ENCODE measurements around the gene SLC29A4. TPM values are rescaled to one million over a fixed set of nuclear protein-coding genes. Genes with fewer than 3 reads are reported as not detected.

Gene SLC29A4
- total and polyA plus RNA-seq, 4 donors, result 1.7 to 13.9 (median 3.9) TPM

GRCh38 chr7:5289355-5289754, 6.6 kb downstream of the SLC29A4 start:
- no peaks in the 10 kb centered on the region for H3K36me3 ChIP-seq (ENCODE audit: control insufficient read depth in 4 of 4, insufficient read depth in 3 of 4, low read depth in 1 of 4, low read length in 3 of 4)
- H3K4me3 ChIP-seq (ENCODE audit: low read depth in 1 of 3, low read length in 3 of 3), result no peak overlapping the region
- H3K27ac ChIP-seq (ENCODE audit: low read depth in 1 of 2, low read length in 2 of 2), result no peak overlapping the region
- H3K9ac ChIP-seq (ENCODE audit: low read depth in 1 of 2, low read length in 2 of 2), result no peak overlapping the region
- whole genome bisulfite sequencing, result 90% methylated on average over 7 of the region's 7 CpGs
- H3K27me3 ChIP-seq (ENCODE audit: control insufficient read depth in 4 of 4, insufficient read depth in 4 of 4, low read length in 3 of 4), result no peaks in the 10 kb centered on the region
- H3K4me1 ChIP-seq (ENCODE audit: control insufficient read depth in 4 of 4, insufficient read depth in 4 of 4, low read length in 3 of 4), result peaks cover 4 to 6% (median 6%) of the 10 kb centered on the region in 4 donors
- H3K9me3 ChIP-seq (ENCODE audit: control insufficient read depth in 4 of 4, low read length in 3 of 4), result no peaks in the 10 kb centered on the region
- no peak for DNase-seq (ENCODE audit: low spot score)
- TF ChIP-seq EGR1 (IDR thresholded peaks at IDR 0.05; ENCODE audit: low read depth in 2 of 2), result no peak
- no peak for TF ChIP-seq JUND (IDR thresholded peaks at IDR 0.05)
- TF ChIP-seq ZBTB33 (IDR thresholded peaks at IDR 0.05), result no peak
- no peak for TF ChIP-seq CTCF (IDR thresholded peaks at IDR 0.05; ENCODE audit: low read depth, low read length, missing input control)
- no peak for TF ChIP-seq RAD21 (IDR thresholded peaks at IDR 0.05)
- no peak for TF ChIP-seq ATF3 (IDR thresholded peaks at IDR 0.05)
- TF ChIP-seq REST (IDR thresholded peaks at IDR 0.05), result no peak
- TF ChIP-seq FOXA1 (IDR thresholded peaks at IDR 0.05), result no peak
- no peak for TF ChIP-seq TAF1 (conservative IDR thresholded peaks at IDR 0.05)
- TF ChIP-seq MAX (IDR thresholded peaks at IDR 0.05), result no peak

- DNase-seq (ENCODE audit: low spot score), result no peak
- no peaks in the 10 kb centered on the region for H3K27me3 ChIP-seq (ENCODE audit: control insufficient read depth in 4 of 4, insufficient read depth in 4 of 4, low read length in 3 of 4)
- no peaks in the 10 kb centered on the region for H3K36me3 ChIP-seq (ENCODE audit: control insufficient read depth in 4 of 4, insufficient read depth in 3 of 4, low read depth in 1 of 4, low read length in 3 of 4)
- H3K9me3 ChIP-seq (ENCODE audit: control insufficient read depth in 4 of 4, low read length in 3 of 4), result no peaks in the 10 kb centered on the region
- no peaks in the 10 kb centered on the region for H3K4me1 ChIP-seq (ENCODE audit: control insufficient read depth in 4 of 4, insufficient read depth in 4 of 4, low read length in 3 of 4)
- no peak overlapping the region for H3K9ac ChIP-seq (ENCODE audit: low read depth in 1 of 2, low read length in 2 of 2)
- WGBS, result 90% methylated on average over 8 of the region's 8 CpGs
- no peak overlapping the region for H3K4me3 ChIP-seq (ENCODE audit: low read depth in 1 of 3, low read length in 3 of 3)
- H3K27ac ChIP-seq (ENCODE audit: low read depth in 1 of 2, low read length in 2 of 2), result no peak overlapping the region
- TF ChIP-seq TAF1 (conservative IDR thresholded peaks at IDR 0.05) (no peak), ATF3 (IDR thresholded peaks at IDR 0.05) (no peak), ZBTB33 (IDR thresholded peaks at IDR 0.05) (no peak), HNF4A (conservative IDR thresholded peaks at IDR 0.05) (no peak), SP1 (IDR thresholded peaks at IDR 0.05) (no peak), CTCF (IDR thresholded peaks at IDR 0.05; ENCODE audit: low read depth, low read length, missing input control) (no peak), REST (IDR thresholded peaks at IDR 0.05) (no peak), RAD21 (IDR thresholded peaks at IDR 0.05) (no peak), YY1 (IDR thresholded peaks at IDR 0.05) (no peak), GABPA (IDR thresholded peaks at IDR 0.05 in 1 of 2, conservative IDR thresholded peaks at IDR 0.05 in 1 of 2) (no peak)
Observed at GRCh38 chr7:5291301-5291700, 8.6 kb downstream of the SLC29A4 start.
